HepG2 (cell line): ENCODE data around the gene GNB1. TPM values are rescaled to one million over a fixed set of nuclear protein-coding genes. Genes with fewer than 3 reads are reported as not detected.

Source experiments
- EZH2 ChIP-seq: conservative IDR thresholded peaks from 2 replicates; pipeline ENCODE4 v1.6.1; 2012; ENCODE audit warnings: mild to moderate bottlenecking, low read depth, low read length, moderate library complexity
- MBD4 ChIP-seq: IDR thresholded peaks from 2 replicates; pipeline ENCODE4 v1.6.1; 2012; ENCODE audit warnings: low read length, inconsistent platforms, borderline replicate concordance
- NCOA5 ChIP-seq: sonication (generic); formaldehyde crosslinking; IDR thresholded peaks from 2 replicates; pipeline ENCODE4 v1.4.0; 2020; ENCODE audit warnings: missing genetic modification reagents
- NFKB2 ChIP-seq: sonication (generic); formaldehyde crosslinking; IDR thresholded peaks from 2 replicates; pipeline ENCODE4 v1.4.0; 2020; ENCODE audit warnings: missing genetic modification reagents, borderline replicate concordance
- PAX8 ChIP-seq: sonication (generic); formaldehyde crosslinking; IDR thresholded peaks from 2 replicates; pipeline ENCODE4 v1.8.0; 2022; ENCODE audit warnings: mild to moderate bottlenecking, missing genetic modification reagents, borderline replicate concordance
- POLR2AphosphoS2 ChIP-seq: IDR thresholded peaks from 2 replicates; pipeline ENCODE4 v1.6.1; 2011; ENCODE audit warnings: low read depth, low read length, improper control_type of control experiment
- SALL2 ChIP-seq: sonication (generic); formaldehyde crosslinking; IDR thresholded peaks from 2 replicates; pipeline ENCODE4 v1.8.1; 2023; ENCODE audit warnings: mild to moderate bottlenecking, missing genetic modification reagents, inconsistent platforms
- TEAD3 ChIP-seq: optimal IDR thresholded peaks from 2 replicates; pipeline ENCODE3; 2016; ENCODE audit warnings: borderline replicate concordance
- ZNF546 ChIP-seq: sonication (generic); formaldehyde crosslinking; conservative IDR thresholded peaks from 2 replicates; pipeline ENCODE4 v1.8.1; 2023; ENCODE audit warnings: mild to moderate bottlenecking, missing genetic modification reagents
- ZNF768 ChIP-seq: sonication (generic); formaldehyde crosslinking; IDR thresholded peaks from 2 replicates; pipeline ENCODE4 v1.4.0; 2020; ENCODE audit warnings: missing genetic modification reagents
- ZNF816 ChIP-seq: sonication (generic); formaldehyde crosslinking; IDR thresholded peaks from 2 replicates; pipeline ENCODE4 v1.8.0; 2022; ENCODE audit warnings: missing genetic modification reagents, mild to moderate bottlenecking, borderline replicate concordance
- polyA plus RNA-seq, 8 experiments: library from polyadenylated mRNA; depleted of rRNA in 3 of 8; stranded (reverse) in 7 of 8; unstranded in 1 of 8; fragments of >200 nt; fragmentation: Illumina TruSeq in 4 of 8; extraction: Trizol in 4 of 8; gene quantifications; 2 replicates each; pipeline versions ENCODE4 v1.2.1 to v1.2.3, GENCODE V29; 2011 to 2016; ENCODE audit warnings: low read depth in 4 of 8, missing spikeins in 1 of 8, mixed read lengths in 1 of 8; ENCODE audit not compliant: insufficient read depth in 1 of 8
- total RNA-seq, 5 experiments: library from RNA; depleted of rRNA; stranded (reverse); fragments of >200 nt; fragmentation: Illumina TruSeq; extraction: Trizol; gene quantifications; 2 replicates each; pipeline ENCODE4 v1.2.3, GENCODE V29; 2016; ENCODE audit warnings: low read depth in 1 of 5
- TF ChIP-seq, protein P1 (sequence below): sonication (generic); formaldehyde crosslinking; IDR thresholded peaks from 2 replicates; pipeline ENCODE4 v1.4.0; 2020; ENCODE audit warnings: missing genetic modification reagents
- TF ChIP-seq, protein P2 (sequence below), 2 experiments: fragments of 450-650 bp in 1 of 2; sonication (generic) in 1 of 2; formaldehyde crosslinking; IDR thresholded peaks; 2 replicates each; pipeline versions ENCODE4 v1.5.0 to v1.8.0; 2020 to 2022; ENCODE audit warnings: mild to moderate bottlenecking in 1 of 2, missing genetic modification reagents in 1 of 2
- TF ChIP-seq, protein P3 (sequence below): sonication (generic); formaldehyde crosslinking; IDR thresholded peaks from 2 replicates; pipeline ENCODE4 v1.4.0; 2020; ENCODE audit warnings: missing genetic modification reagents, borderline replicate concordance
- TF ChIP-seq, protein P4 (sequence below): IDR thresholded peaks from 2 replicates; pipeline ENCODE4 v1.6.1; 2012; ENCODE audit warnings: inconsistent platforms
- TF ChIP-seq, protein P5 (sequence below): sonication (generic); formaldehyde crosslinking; IDR thresholded peaks from 2 replicates; pipeline ENCODE4 v1.4.0; 2020; ENCODE audit warnings: missing genetic modification reagents, mild to moderate bottlenecking, borderline replicate concordance
- TF ChIP-seq, protein P6 (sequence below): sonication (generic); formaldehyde crosslinking; IDR thresholded peaks from 2 replicates; pipeline ENCODE4 v1.4.0; 2020; ENCODE audit warnings: missing genetic modification reagents
- TF ChIP-seq, protein P7 (sequence below): sonication (generic); formaldehyde crosslinking; IDR thresholded peaks from 2 replicates; pipeline ENCODE4 v1.8.1; 2023; ENCODE audit warnings: mild to moderate bottlenecking, moderate library complexity, missing genetic modification reagents

The GNB1 gene
- total and polyA plus RNA-seq, 2 of the 13 experiments (the other 11 are each of a cell fraction or from before 2014, with no cell fraction given): 66.2 to 327 TPM

DNA sequence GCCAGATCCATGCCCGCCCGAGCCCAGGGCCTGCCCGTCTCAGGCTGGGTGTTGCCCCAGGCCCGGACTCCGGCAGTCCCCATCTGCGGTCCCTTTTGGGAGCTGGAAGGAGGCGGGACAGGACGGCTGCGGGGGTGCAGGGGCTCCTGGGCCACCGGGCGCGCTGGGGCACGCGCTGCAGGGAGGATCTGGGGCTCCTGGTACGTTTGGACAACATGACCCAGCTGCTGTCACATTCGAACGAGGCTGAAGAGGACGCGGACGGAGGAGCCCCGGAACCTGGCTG lies 17.6 kb upstream of the GNB1 start (continued):
- TF ChIP-seq PAX8 (CRISPR knock-in tag) (no peak), ZNF768 (CRISPR knock-in tag) (0 out of 2 replicates have a peak, but pooled peaks have one; percentile 8), NCOA5 (CRISPR knock-in tag) (no peak), ZNF816 (CRISPR knock-in tag) (no peak), POLR2AphosphoS2 (no peak), MBD4 (no peak), EZH2 (no peak), ZNF546 (no peak), SALL2 (CRISPR knock-in tag) (0 out of 2 replicates have a peak, but pooled peaks have one; percentile 35), TEAD3 (CRISPR knock-in tag) (no peak), NFKB2 (CRISPR knock-in tag) (0 out of 2 replicates have a peak, but pooled peaks have one; percentile 8)
- TF ChIP-seq, protein P1, sequence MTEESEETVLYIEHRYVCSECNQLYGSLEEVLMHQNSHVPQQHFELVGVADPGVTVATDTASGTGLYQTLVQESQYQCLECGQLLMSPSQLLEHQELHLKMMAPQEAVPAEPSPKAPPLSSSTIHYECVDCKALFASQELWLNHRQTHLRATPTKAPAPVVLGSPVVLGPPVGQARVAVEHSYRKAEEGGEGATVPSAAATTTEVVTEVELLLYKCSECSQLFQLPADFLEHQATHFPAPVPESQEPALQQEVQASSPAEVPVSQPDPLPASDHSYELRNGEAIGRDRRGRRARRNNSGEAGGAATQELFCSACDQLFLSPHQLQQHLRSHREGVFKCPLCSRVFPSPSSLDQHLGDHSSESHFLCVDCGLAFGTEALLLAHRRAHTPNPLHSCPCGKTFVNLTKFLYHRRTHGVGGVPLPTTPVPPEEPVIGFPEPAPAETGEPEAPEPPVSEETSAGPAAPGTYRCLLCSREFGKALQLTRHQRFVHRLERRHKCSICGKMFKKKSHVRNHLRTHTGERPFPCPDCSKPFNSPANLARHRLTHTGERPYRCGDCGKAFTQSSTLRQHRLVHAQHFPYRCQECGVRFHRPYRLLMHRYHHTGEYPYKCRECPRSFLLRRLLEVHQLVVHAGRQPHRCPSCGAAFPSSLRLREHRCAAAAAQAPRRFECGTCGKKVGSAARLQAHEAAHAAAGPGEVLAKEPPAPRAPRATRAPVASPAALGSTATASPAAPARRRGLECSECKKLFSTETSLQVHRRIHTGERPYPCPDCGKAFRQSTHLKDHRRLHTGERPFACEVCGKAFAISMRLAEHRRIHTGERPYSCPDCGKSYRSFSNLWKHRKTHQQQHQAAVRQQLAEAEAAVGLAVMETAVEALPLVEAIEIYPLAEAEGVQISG (CRISPR knock-in tag): 0 out of 2 replicates have a peak, but pooled peaks have one; percentile 11
- TF ChIP-seq, protein P2, sequence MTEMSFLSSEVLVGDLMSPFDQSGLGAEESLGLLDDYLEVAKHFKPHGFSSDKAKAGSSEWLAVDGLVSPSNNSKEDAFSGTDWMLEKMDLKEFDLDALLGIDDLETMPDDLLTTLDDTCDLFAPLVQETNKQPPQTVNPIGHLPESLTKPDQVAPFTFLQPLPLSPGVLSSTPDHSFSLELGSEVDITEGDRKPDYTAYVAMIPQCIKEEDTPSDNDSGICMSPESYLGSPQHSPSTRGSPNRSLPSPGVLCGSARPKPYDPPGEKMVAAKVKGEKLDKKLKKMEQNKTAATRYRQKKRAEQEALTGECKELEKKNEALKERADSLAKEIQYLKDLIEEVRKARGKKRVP (CRISPR knock-in tag; IDR thresholded peaks at IDR 0.05): no peak
- TF ChIP-seq, protein P3, sequence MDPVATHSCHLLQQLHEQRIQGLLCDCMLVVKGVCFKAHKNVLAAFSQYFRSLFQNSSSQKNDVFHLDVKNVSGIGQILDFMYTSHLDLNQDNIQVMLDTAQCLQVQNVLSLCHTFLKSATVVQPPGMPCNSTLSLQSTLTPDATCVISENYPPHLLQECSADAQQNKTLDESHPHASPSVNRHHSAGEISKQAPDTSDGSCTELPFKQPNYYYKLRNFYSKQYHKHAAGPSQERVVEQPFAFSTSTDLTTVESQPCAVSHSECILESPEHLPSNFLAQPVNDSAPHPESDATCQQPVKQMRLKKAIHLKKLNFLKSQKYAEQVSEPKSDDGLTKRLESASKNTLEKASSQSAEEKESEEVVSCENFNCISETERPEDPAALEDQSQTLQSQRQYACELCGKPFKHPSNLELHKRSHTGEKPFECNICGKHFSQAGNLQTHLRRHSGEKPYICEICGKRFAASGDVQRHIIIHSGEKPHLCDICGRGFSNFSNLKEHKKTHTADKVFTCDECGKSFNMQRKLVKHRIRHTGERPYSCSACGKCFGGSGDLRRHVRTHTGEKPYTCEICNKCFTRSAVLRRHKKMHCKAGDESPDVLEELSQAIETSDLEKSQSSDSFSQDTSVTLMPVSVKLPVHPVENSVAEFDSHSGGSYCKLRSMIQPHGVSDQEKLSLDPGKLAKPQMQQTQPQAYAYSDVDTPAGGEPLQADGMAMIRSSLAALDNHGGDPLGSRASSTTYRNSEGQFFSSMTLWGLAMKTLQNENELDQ: no peak
- TF ChIP-seq, protein P4, sequence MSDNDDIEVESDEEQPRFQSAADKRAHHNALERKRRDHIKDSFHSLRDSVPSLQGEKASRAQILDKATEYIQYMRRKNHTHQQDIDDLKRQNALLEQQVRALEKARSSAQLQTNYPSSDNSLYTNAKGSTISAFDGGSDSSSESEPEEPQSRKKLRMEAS: 0 out of 2 replicates have a peak, but pooled peaks have one; percentile 29
- TF ChIP-seq, protein P5, sequence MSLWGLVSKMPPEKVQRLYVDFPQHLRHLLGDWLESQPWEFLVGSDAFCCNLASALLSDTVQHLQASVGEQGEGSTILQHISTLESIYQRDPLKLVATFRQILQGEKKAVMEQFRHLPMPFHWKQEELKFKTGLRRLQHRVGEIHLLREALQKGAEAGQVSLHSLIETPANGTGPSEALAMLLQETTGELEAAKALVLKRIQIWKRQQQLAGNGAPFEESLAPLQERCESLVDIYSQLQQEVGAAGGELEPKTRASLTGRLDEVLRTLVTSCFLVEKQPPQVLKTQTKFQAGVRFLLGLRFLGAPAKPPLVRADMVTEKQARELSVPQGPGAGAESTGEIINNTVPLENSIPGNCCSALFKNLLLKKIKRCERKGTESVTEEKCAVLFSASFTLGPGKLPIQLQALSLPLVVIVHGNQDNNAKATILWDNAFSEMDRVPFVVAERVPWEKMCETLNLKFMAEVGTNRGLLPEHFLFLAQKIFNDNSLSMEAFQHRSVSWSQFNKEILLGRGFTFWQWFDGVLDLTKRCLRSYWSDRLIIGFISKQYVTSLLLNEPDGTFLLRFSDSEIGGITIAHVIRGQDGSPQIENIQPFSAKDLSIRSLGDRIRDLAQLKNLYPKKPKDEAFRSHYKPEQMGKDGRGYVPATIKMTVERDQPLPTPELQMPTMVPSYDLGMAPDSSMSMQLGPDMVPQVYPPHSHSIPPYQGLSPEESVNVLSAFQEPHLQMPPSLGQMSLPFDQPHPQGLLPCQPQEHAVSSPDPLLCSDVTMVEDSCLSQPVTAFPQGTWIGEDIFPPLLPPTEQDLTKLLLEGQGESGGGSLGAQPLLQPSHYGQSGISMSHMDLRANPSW (CRISPR knock-in tag): no peak
- TF ChIP-seq, protein P6, sequence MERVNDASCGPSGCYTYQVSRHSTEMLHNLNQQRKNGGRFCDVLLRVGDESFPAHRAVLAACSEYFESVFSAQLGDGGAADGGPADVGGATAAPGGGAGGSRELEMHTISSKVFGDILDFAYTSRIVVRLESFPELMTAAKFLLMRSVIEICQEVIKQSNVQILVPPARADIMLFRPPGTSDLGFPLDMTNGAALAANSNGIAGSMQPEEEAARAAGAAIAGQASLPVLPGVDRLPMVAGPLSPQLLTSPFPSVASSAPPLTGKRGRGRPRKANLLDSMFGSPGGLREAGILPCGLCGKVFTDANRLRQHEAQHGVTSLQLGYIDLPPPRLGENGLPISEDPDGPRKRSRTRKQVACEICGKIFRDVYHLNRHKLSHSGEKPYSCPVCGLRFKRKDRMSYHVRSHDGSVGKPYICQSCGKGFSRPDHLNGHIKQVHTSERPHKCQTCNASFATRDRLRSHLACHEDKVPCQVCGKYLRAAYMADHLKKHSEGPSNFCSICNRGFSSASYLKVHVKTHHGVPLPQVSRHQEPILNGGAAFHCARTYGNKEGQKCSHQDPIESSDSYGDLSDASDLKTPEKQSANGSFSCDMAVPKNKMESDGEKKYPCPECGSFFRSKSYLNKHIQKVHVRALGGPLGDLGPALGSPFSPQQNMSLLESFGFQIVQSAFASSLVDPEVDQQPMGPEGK (CRISPR knock-in tag): 0 out of 2 replicates have a peak, but pooled peaks have one; percentile 23
- TF ChIP-seq, protein P7, sequence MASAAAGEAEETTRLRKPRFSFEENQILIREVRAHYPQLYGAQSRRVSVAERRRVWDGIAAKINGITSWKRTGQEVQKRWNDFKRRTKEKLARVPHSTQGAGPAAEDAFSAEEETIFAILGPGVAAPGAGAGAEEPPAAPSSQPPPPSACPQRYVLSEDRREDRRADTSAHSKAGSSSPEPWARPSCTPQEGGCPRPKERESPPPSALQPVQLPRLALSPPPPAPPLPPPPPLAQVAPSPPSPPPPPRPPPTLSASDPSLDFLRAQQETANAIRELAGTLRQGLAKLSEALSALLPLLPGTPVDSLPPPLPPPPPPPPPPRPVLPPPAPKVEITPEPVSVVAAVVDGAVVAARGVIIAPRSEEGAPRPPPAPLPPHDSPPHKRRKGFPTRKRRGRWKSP: no peak
